Measurements from ENCODE around the gene CFAP46. TPM values are rescaled to one million over a fixed set of nuclear protein-coding genes. Genes with fewer than 3 reads are reported as not detected.
"Not testable (repeated sequence)": the region's sequence is repeated elsewhere in the genome, so short reads cannot be mapped to it uniquely, and the experiment has no call there.

Gene CFAP46
- total RNA-seq, 4 donors from 2014 or later = 0.32 to 0.54 TPM; not detected in 2

GRCh38 chr10:132904814-132905649 is 37.3 kb downstream of the CFAP46 start:
- no peak for TF ChIP-seq CTCF (IDR thresholded peaks at IDR 0.05)
- TF ChIP-seq POLR2A (IDR thresholded peaks at IDR 0.05) = no peak
- intact Hi-C loops (cut with DNase I; ENCODE audit: low total_unique reads) = no loop called here
- no peak for DNase-seq (ENCODE audit: low spot score in 2 of 2)
- WGBS, 2 donors = 88 to 89% methylated on average over 21 of the region's 21 CpGs
- H3K4me3 ChIP-seq (ENCODE audit: low read depth, poor library complexity, severe bottlenecking) = no peak overlapping the region

GRCh38 chr10:132904181-132904813 is 38.1 kb downstream of the CFAP46 start:
- 29 to 32% methylated on average over 15 of the region's 15 CpGs for WGBS, 2 donors
- intact Hi-C loops (cut with DNase I; ENCODE audit: low total_unique reads) = no loop called here
- TF ChIP-seq POLR2A (IDR thresholded peaks at IDR 0.05) (no peak), CTCF (IDR thresholded peaks at IDR 0.05) (no peak)
- DNase-seq (ENCODE audit: low spot score in 2 of 2) = no peak
- no peak overlapping the region for H3K4me3 ChIP-seq (ENCODE audit: low read depth, poor library complexity, severe bottlenecking)

GRCh38 chr10:132902656-132903575 is 39.5 kb downstream of the CFAP46 start:
- peak in 1 of 2 donors; percentile 39 for DNase-seq (ENCODE audit: low spot score in 2 of 2)
- intact Hi-C loops (cut with DNase I; ENCODE audit: low total_unique reads); H3K4me3 ChIP-seq (ENCODE audit: low read depth, poor library complexity, severe bottlenecking): not testable (repeated sequence)
- WGBS, 2 donors = 55 to 72% methylated on average over 17 to 18 of the region's 19 CpGs

GRCh38 chr10:132901351-132901750 is 41.0 kb downstream of the CFAP46 start:
- 92% methylated on average over 7 of the region's 7 CpGs for WGBS, 2 donors
- TF ChIP-seq POLR2A (IDR thresholded peaks at IDR 0.05) = no peak
- DNase-seq (ENCODE audit: low spot score in 2 of 2) = no peak
- intact Hi-C loops (cut with DNase I; ENCODE audit: low total_unique reads) = no loop called here
- no peak overlapping the region for H3K4me3 ChIP-seq (ENCODE audit: low read depth, poor library complexity, severe bottlenecking)

GRCh38 chr10:132900211-132900756 is 42.1 kb downstream of the CFAP46 start:
- WGBS, 2 donors = 86 to 95% methylated on average over 8 to 13 of the region's 14 CpGs
- DNase-seq (ENCODE audit: low spot score in 2 of 2) = no peak
- TF ChIP-seq CTCF (IDR thresholded peaks at IDR 0.05) (no peak), POLR2A (IDR thresholded peaks at IDR 0.05) (no peak)
- intact Hi-C loops (cut with DNase I; ENCODE audit: low total_unique reads) = no loop called here
- no peak overlapping the region for H3K4me3 ChIP-seq (ENCODE audit: low read depth, poor library complexity, severe bottlenecking)

- TF ChIP-seq POLR2A (IDR thresholded peaks at IDR 0.05) = no peak
- TF ChIP-seq CTCF (IDR thresholded peaks at IDR 0.05) = no peak
- intact Hi-C loops (cut with DNase I; ENCODE audit: low total_unique reads) = no loop called here
- no peak overlapping the region for H3K4me3 ChIP-seq (ENCODE audit: low read depth, poor library complexity, severe bottlenecking)
- no peak for DNase-seq (ENCODE audit: low spot score in 2 of 2)
- WGBS, 2 donors = 84 to 86% methylated on average over 6 to 7 of the region's 7 CpGs
Observed at GRCh38 chr10:132899751-132900065, 42.7 kb downstream of the CFAP46 start.

All from lower leg skin (tissue), 4 donors.